ENCODE results near the gene MAF.

DNA sequence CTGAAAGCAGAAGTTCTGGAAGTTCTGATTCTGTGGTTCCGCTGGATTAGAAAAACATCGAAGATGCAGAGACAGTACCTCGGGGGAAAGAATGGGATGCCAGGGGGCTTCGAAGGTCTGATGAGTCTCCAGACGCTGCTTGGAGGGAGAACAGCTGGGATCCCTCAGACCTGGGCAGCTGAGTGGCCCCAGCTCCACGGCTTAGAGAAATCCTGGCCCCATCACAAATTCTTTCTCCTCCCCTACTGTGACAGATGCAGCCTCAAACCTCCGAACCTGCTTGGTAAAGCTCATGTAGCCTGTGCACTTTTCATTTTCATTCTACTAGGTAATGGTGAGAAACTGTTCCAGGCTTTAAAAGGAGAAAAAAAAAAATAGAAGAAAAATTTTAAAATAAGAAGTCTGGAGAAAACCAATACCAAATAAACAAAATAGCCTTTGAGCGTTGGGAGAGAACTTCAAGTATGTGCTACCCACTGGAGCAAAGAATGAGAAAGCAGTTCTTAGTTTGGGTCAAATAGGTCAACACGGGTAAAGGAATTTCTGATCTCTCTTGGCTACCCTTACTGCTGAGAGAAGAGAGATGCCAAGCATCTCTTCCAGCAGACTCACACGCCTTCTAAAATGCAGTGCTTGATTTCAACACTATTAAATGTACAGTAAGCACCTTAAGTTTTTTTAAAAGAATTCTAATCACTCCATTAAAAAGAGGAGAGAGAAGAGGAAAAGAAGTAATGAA, 19.9 kb downstream of the MAF start:
- TF ChIP-seq NFRKB (IDR thresholded peaks at IDR 0.05; ENCODE audit: low read depth) (no peak), SRSF1 (IDR thresholded peaks at IDR 0.05; ENCODE audit: low read depth, low read length) (no peak), EWSR1 (IDR thresholded peaks at IDR 0.05; ENCODE audit: borderline replicate concordance, low read depth, partially characterized antibody) (no peak), SIRT6 (IDR thresholded peaks at IDR 0.05; ENCODE audit: low read depth, low read length) (no peak), CHD2 (IDR thresholded peaks at IDR 0.05; ENCODE audit: low read depth, low read length) (no peak), CTCF (IDR thresholded peaks at IDR 0.05 in 2 of 3, conservative IDR thresholded peaks at IDR 0.05 in 1 of 3; ENCODE audit: insufficient read depth in 2 of 3, low read depth in 1 of 3, low read length in 3 of 3) (no peak), POLR2AphosphoS5 (IDR thresholded peaks at IDR 0.05; ENCODE audit: control insufficient read depth, insufficient read depth, low read depth, low read length) (no peak)
- TF ChIP-seq, protein P1, sequence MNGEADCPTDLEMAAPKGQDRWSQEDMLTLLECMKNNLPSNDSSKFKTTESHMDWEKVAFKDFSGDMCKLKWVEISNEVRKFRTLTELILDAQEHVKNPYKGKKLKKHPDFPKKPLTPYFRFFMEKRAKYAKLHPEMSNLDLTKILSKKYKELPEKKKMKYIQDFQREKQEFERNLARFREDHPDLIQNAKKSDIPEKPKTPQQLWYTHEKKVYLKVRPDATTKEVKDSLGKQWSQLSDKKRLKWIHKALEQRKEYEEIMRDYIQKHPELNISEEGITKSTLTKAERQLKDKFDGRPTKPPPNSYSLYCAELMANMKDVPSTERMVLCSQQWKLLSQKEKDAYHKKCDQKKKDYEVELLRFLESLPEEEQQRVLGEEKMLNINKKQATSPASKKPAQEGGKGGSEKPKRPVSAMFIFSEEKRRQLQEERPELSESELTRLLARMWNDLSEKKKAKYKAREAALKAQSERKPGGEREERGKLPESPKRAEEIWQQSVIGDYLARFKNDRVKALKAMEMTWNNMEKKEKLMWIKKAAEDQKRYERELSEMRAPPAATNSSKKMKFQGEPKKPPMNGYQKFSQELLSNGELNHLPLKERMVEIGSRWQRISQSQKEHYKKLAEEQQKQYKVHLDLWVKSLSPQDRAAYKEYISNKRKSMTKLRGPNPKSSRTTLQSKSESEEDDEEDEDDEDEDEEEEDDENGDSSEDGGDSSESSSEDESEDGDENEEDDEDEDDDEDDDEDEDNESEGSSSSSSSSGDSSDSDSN (IDR thresholded peaks at IDR 0.05; ENCODE audit: borderline replicate concordance in 1 of 2, low read depth in 2 of 2, low read length in 2 of 2) = no peak
- TF ChIP-seq, protein P2, sequence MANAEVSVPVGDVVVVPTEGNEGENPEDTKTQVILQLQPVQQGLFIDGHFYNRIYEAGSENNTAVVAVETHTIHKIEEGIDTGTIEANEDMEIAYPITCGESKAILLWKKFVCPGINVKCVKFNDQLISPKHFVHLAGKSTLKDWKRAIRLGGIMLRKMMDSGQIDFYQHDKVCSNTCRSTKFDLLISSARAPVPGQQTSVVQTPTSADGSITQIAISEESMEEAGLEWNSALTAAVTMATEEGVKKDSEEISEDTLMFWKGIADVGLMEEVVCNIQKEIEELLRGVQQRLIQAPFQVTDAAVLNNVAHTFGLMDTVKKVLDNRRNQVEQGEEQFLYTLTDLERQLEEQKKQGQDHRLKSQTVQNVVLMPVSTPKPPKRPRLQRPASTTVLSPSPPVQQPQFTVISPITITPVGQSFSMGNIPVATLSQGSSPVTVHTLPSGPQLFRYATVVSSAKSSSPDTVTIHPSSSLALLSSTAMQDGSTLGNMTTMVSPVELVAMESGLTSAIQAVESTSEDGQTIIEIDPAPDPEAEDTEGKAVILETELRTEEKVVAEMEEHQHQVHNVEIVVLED (CRISPR knock-in tag; IDR thresholded peaks at IDR 0.05) = no peak
